ENCODE measurements around the gene ATP6V0C.

DNA sequence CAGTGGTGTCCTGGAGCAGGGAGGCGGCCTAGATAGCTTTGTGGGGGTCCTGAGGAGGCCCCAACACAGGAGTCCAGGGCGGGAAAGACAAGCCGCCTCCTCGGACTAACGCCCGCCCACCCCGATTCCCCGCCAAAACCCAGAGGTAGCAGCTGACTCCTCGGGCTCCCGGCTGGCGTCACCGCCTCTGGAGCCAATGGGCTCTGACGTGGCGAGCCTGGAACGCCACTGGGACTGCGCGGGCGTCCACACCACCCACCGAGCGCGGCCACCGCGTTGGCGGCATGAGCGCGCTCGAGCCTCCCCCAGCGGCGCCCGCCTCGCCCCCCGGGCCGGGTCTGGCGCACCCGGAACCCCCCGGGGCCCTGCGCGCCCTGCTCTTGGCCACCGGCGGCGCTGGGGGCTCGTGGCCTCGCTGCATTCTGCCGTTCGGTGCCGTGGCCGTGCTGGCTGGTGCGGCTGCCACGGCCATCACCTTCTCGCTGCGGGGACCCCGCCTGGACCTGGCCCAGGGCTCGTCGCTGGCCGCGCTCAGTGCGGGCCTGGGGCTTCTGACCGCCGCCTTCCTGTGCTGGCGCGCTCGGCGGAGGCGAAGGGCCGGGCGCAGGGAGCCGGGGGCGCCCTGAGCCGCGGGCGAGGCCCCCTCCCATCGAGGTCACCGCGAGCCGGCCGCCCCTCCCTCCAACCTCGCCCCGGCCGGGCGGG lies 46.1 kb upstream of the ATP6V0C start:
- TF ChIP-seq, protein P1, sequence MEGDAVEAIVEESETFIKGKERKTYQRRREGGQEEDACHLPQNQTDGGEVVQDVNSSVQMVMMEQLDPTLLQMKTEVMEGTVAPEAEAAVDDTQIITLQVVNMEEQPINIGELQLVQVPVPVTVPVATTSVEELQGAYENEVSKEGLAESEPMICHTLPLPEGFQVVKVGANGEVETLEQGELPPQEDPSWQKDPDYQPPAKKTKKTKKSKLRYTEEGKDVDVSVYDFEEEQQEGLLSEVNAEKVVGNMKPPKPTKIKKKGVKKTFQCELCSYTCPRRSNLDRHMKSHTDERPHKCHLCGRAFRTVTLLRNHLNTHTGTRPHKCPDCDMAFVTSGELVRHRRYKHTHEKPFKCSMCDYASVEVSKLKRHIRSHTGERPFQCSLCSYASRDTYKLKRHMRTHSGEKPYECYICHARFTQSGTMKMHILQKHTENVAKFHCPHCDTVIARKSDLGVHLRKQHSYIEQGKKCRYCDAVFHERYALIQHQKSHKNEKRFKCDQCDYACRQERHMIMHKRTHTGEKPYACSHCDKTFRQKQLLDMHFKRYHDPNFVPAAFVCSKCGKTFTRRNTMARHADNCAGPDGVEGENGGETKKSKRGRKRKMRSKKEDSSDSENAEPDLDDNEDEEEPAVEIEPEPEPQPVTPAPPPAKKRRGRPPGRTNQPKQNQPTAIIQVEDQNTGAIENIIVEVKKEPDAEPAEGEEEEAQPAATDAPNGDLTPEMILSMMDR (IDR thresholded peaks at IDR 0.05), result peak in 1 of 3 donors; percentile 5
- TF ChIP-seq POLR2A (IDR thresholded peaks at IDR 0.05), result peak; percentile 47

Data from ovary (tissue), 3 donors.